Neural cell (in vitro differentiated cells): ENCODE data around the gene MTHFD1L. TPM values are rescaled to one million over a fixed set of nuclear protein-coding genes. Genes with fewer than 3 reads are reported as not detected.

ENCODE experiments used
- H2AFZ ChIP-seq: fragments of 200-600, 300-800 bp; sonication (generic), shearing (Covaris generic); 2 replicates; pipeline ENCODE4 v1.6.0; 2014; ENCODE audit warnings: low read depth, mild to moderate bottlenecking, antibody characterized with exemption, low read length, moderate library complexity
- H3F3A ChIP-seq: fragments of 200-600 bp; shearing (Covaris generic); 2 replicates; pipeline ENCODE4 v1.6.1; 2016; ENCODE audit warnings: mild to moderate bottlenecking, moderate library complexity, mixed read lengths, antibody characterized with exemption, low read length; ENCODE audit not compliant: insufficient read depth, poor library complexity, severe bottlenecking
- H3K27ac ChIP-seq: fragments of 200-600, 300-800 bp; sonication (generic), shearing (Covaris generic); 2 replicates; pipeline ENCODE4 v1.5.1; 2014; ENCODE audit warnings: mild to moderate bottlenecking, low read length, moderate library complexity
- H3K27me3 ChIP-seq: fragments of 300-800, 200-600 bp; sonication (generic), shearing (Covaris generic); 2 replicates; pipeline ENCODE4 v1.6.0; 2014; ENCODE audit warnings: mild to moderate bottlenecking, low read depth, low read length, moderate library complexity; ENCODE audit not compliant: insufficient read depth
- H3K36me3 ChIP-seq: fragments of 300-800, 200-600 bp; sonication (generic), shearing (Covaris generic); 2 replicates; pipeline ENCODE4 v1.5.1; 2014; ENCODE audit warnings: mild to moderate bottlenecking, antibody characterized with exemption, low read length, moderate library complexity; ENCODE audit not compliant: insufficient read depth
- H3K4me2 ChIP-seq: fragments of 300-800, 200-600 bp; sonication (generic), shearing (Covaris generic); 2 replicates; pipeline ENCODE4 v1.6.0; 2014; ENCODE audit warnings: mild to moderate bottlenecking, low read length
- H3K4me3 ChIP-seq: fragments of 300-800, 200-600 bp; sonication (generic), shearing (Covaris generic); 2 replicates; pipeline ENCODE4 v1.5.1; 2014; ENCODE audit warnings: mild to moderate bottlenecking, low read length, moderate library complexity
- H3K79me2 ChIP-seq: fragments of 200-600 bp; shearing (Covaris generic); replicated peaks from 2 replicates; pipeline ENCODE4 v1.6.0; 2014; ENCODE audit warnings: mild to moderate bottlenecking, low read length, moderate library complexity; ENCODE audit not compliant: insufficient read depth
- H3K9ac ChIP-seq: fragments of 300-800, 200-600 bp; sonication (generic), shearing (Covaris generic); 2 replicates; pipeline ENCODE4 v1.6.1; 2016; ENCODE audit warnings: mild to moderate bottlenecking, low read length, mixed read lengths
- H3K9me2 ChIP-seq: fragments of 200-600 bp; shearing (Covaris generic); 2 replicates; pipeline ENCODE4 v1.6.1; 2016; ENCODE audit warnings: mild to moderate bottlenecking, low read length, mixed read lengths; ENCODE audit not compliant: insufficient read depth
- H3K9me3 ChIP-seq: fragments of 200-600, 300-800 bp; sonication (generic), shearing (Covaris generic); 2 replicates; pipeline ENCODE4 v1.6.1; 2016; ENCODE audit warnings: mild to moderate bottlenecking, mixed run types, low read length, moderate library complexity, mixed read lengths
- H4K20me1 ChIP-seq: fragments of 200-600 bp; shearing (Covaris generic); 2 replicates; pipeline ENCODE4 v1.6.1; 2016; ENCODE audit warnings: mild to moderate bottlenecking, mixed run types; ENCODE audit not compliant: insufficient read depth
- CTCF ChIP-seq: fragments of 450-650 bp; IDR thresholded peaks from 2 replicates; pipeline ENCODE4 v1.5.1; 2014; ENCODE audit warnings: antibody characterized with exemption, mild to moderate bottlenecking, moderate library complexity; ENCODE audit not compliant: poor library complexity, severe bottlenecking
- EP300 ChIP-seq: fragments of 450-650 bp; conservative IDR thresholded peaks from 2 replicates; pipeline ENCODE4 v1.6.1; 2014; ENCODE audit warnings: antibody characterized with exemption, mild to moderate bottlenecking, moderate library complexity; ENCODE audit not compliant: poor library complexity, severe bottlenecking
- EZH2 ChIP-seq: fragments of 200-600, 300-800 bp; shearing (Covaris generic), sonication (generic); IDR thresholded peaks from 2 replicates; pipeline ENCODE4 v1.6.1; 2014; ENCODE audit warnings: antibody characterized with exemption, low read length, borderline replicate concordance, mild to moderate bottlenecking; ENCODE audit not compliant: insufficient read depth, poor library complexity, severe bottlenecking
- MXI1 ChIP-seq: fragments of 450-650 bp; conservative IDR thresholded peaks from 2 replicates; pipeline ENCODE4 v1.6.1; 2014; ENCODE audit warnings: antibody characterized with exemption, mild to moderate bottlenecking; ENCODE audit not compliant: poor library complexity, severe bottlenecking
- POLR2AphosphoS5 ChIP-seq: IDR thresholded peaks from 2 replicates; pipeline ENCODE4 v1.6.1; 2012
- RAD21 ChIP-seq: fragments of 450-650 bp; conservative IDR thresholded peaks from 2 replicates; pipeline ENCODE4 v1.6.1; 2014; ENCODE audit warnings: antibody characterized with exemption, mild to moderate bottlenecking, moderate library complexity
- REST ChIP-seq: IDR thresholded peaks from 2 replicates; pipeline ENCODE4 v1.6.1; 2012; ENCODE audit warnings: borderline replicate concordance
- SMC3 ChIP-seq: fragments of 450-650 bp; conservative IDR thresholded peaks from 2 replicates; pipeline ENCODE4 v1.6.1; 2014; ENCODE audit warnings: antibody characterized with exemption, mild to moderate bottlenecking, moderate library complexity; ENCODE audit not compliant: poor library complexity
- TAF1 ChIP-seq: IDR thresholded peaks from 2 replicates; pipeline ENCODE4 v1.6.1; 2012; ENCODE audit warnings: low read depth
- polyA plus RNA-seq: library from polyadenylated mRNA; depleted of rRNA; stranded (reverse); fragments of >200 nt; gene quantifications from 2 replicates; pipeline ENCODE4 v1.2.3, GENCODE V29; 2014

Gene MTHFD1L
- polyA plus RNA-seq, 1 donor from 2014 or later, result 6.3 TPM

GRCh38 chr6:150915880-150916265, 50.4 kb downstream of the MTHFD1L start:
- H3K79me2 ChIP-seq, result no peaks in the 10 kb centered on the region
- H3K4me2 ChIP-seq, result no peak overlapping the region
- H3K4me3 ChIP-seq, result no peak overlapping the region
- H2AFZ ChIP-seq, result no peak overlapping the region
- no peaks in the 10 kb centered on the region for H4K20me1 ChIP-seq
- no peak for TF ChIP-seq EZH2
- TF ChIP-seq MXI1, result no peak
- TF ChIP-seq CTCF, result no peak
- TF ChIP-seq SMC3, result no peak
- no peak for TF ChIP-seq TAF1
- TF ChIP-seq POLR2AphosphoS5, result no peak
- no peak for TF ChIP-seq EP300
- TF ChIP-seq REST, result no peak
- TF ChIP-seq RAD21, result no peak
- no peaks in the 10 kb centered on the region for H3K27me3 ChIP-seq
- H3K9me3 ChIP-seq, result no peaks in the 10 kb centered on the region
- H3F3A ChIP-seq, result no peaks in the 10 kb centered on the region
- H3K27ac ChIP-seq, result no peak overlapping the region
- H3K9ac ChIP-seq, result no peak overlapping the region
- no peaks in the 10 kb centered on the region for H3K36me3 ChIP-seq
- H3K9me2 ChIP-seq, result no peaks in the 10 kb centered on the region

- Histone ChIP-seq H3K9me2 (no peaks in the 10 kb centered on the region), H3K36me3 (no peaks in the 10 kb centered on the region), H2AFZ (no peak overlapping the region), H3K9ac (no peak overlapping the region), H3K4me3 (no peak overlapping the region), H3K27ac (no peak overlapping the region), H3K9me3 (no peaks in the 10 kb centered on the region), H3K27me3 (no peaks in the 10 kb centered on the region), H3K79me2 (no peaks in the 10 kb centered on the region), H3F3A (no peaks in the 10 kb centered on the region), H4K20me1 (no peaks in the 10 kb centered on the region), H3K4me2 (no peak overlapping the region)
- no peak for TF ChIP-seq SMC3
- TF ChIP-seq TAF1, result no peak
These were observed 54.4 kb downstream of the MTHFD1L start for GRCh38 chr6:150919938-150920337.

GRCh38 chr6:150922137-150922536, 56.6 kb downstream of the MTHFD1L start:
- Histone ChIP-seq H3K9ac (no peak overlapping the region), H3K27me3 (no peaks in the 10 kb centered on the region), H3K36me3 (no peaks in the 10 kb centered on the region), H3F3A (no peaks in the 10 kb centered on the region), H3K79me2 (no peaks in the 10 kb centered on the region), H3K4me3 (no peak overlapping the region), H2AFZ (no peak overlapping the region), H3K9me2 (no peaks in the 10 kb centered on the region), H3K9me3 (no peaks in the 10 kb centered on the region), H3K4me2 (no peak overlapping the region), H3K27ac (no peak overlapping the region), H4K20me1 (no peaks in the 10 kb centered on the region)
- no peak for TF ChIP-seq CTCF
- TF ChIP-seq EP300, result no peak
- no peak for TF ChIP-seq RAD21
- TF ChIP-seq POLR2AphosphoS5, result no peak
- TF ChIP-seq REST, result no peak
